NOMO-1 (cell line): ENCODE data around the gene MATCAP1.
A peak's percentile ranks its signal among the peaks of the same experiment; 100 is the strongest.

ENCODE experiments used
- DNase-seq, 2 experiments: peaks; one replicate each; lab custom pipeline; 2025; ENCODE audit not compliant: unreplicated experiment in 2 of 2; lab: John Stamatoyannopoulos, UW

MATCAP1 gene

GRCh38 chr16:67191995-67192681 is 8.4 kb upstream of the MATCAP1 start, which contains the start of gene E2F4:
E2F4 (plus strand) TSS chr16:67192155; CDS start chr16:67192228, 73 bp downstream.
- DNase-seq = peak; percentile 91 to 95

GRCh38 chr16:67191411-67191994 is 7.7 kb upstream of the MATCAP1 start:
- DNase-seq = no peak

GRCh38 chr16:67190448-67191399 is 7.0 kb upstream of the MATCAP1 start:
- DNase-seq = no peak

- no peak for DNase-seq
Observed at GRCh38 chr16:67190041-67190440, 6.3 kb upstream of the MATCAP1 start, which contains the start of gene EXOC3L1. EXOC3L1 (minus strand) TSS chr16:67190136; CDS start chr16:67189676, 460 bp downstream.

- no peak for DNase-seq
Observed at GRCh38 chr16:67188798-67189197, 5.0 kb upstream of the MATCAP1 start.

GRCh38 chr16:67188323-67188722 is 4.6 kb upstream of the MATCAP1 start:
- DNase-seq = no peak

- no peak for DNase-seq
Observed at GRCh38 chr16:67187175-67187890, 3.6 kb upstream of the MATCAP1 start.

- DNase-seq = no peak
Observed at GRCh38 chr16:67186550-67186950, 2.8 kb upstream of the MATCAP1 start.

- DNase-seq = no peak
Observed at GRCh38 chr16:67185651-67186134, 1.9 kb upstream of the MATCAP1 start.

- peak; percentile 78 to 82 for DNase-seq
Observed at GRCh38 chr16:67184995-67185650, 1.4 kb upstream of the MATCAP1 start.

- no peak for DNase-seq
Observed at GRCh38 chr16:67184453-67184994, 761 bp upstream of the MATCAP1 start.

GRCh38 chr16:67183284-67183626 is 508 bp downstream of the MATCAP1 start:
- no peak for DNase-seq

- DNase-seq = no peak
Observed at GRCh38 chr16:67182288-67182687, 1.5 kb downstream of the MATCAP1 start.

- DNase-seq = no peak
Observed at GRCh38 chr16:67181346-67181745, 2.4 kb downstream of the MATCAP1 start.

- no peak for DNase-seq
Observed at GRCh38 chr16:67180166-67180565, 3.6 kb downstream of the MATCAP1 start.

- DNase-seq = no peak
Observed at GRCh38 chr16:67179421-67180080, 4.2 kb downstream of the MATCAP1 start.

- no peak for DNase-seq
Observed at GRCh38 chr16:67177743-67178699, 5.7 kb downstream of the MATCAP1 start.

- no peak for DNase-seq
Observed at GRCh38 chr16:67176662-67177061, 7.1 kb downstream of the MATCAP1 start.
